ENCODE data around the gene HRAS.
"Not testable (repeated sequence)": the region's sequence is repeated elsewhere in the genome, so short reads cannot be mapped to it uniquely, and the experiment has no call there.

HRAS gene

DNA sequence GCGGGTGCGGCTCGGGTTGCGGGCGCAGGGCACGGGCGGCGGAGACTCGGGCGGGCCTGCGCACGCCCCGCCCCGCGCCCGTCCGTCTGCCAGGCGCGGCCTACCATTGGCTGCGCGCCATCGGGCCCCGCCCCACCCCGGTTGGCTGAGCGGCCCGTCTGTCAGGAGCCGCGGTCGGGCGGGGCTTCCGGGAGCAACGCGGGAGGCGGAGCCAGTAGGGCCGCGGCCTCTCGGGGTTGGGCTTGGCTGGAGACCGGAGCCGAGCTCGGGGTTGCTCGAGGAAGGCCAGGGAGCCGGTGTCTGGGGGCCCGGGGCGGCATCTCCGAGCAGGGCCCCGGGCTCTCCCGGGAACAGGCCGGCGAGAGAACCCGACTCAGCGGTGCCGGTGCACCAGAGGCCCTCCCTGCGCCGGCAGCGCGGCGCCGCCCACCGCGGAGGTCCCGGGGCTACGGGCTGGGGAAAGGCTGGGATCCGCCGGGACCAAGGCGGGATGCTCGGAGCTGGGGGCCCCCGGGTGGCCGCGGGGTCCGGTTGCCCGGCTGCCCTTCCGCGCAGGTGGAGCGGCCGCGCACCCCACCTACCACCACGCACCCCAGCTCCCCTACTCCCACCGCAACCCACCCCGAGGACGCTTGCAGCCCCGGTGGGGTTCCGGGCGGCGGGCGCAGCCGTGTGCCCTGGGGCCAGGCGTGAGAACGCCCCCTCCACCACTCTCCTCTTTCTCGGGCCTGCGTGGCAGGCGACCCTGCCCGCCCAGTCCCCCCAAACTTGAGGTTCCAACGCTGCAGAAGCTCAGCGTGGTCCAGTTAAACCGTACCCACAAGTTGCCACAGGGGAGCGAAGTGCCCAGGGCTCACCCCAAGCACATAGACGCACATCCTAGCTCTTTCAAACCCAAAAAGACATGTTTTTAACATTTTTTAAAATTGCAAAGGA, at the start of gene HRAS:
TSS of gene HRAS (minus strand) at position 58 of the 936 bp plus-strand sequence.
- DNase-seq, result peak; percentile 94 to 97

DNA sequence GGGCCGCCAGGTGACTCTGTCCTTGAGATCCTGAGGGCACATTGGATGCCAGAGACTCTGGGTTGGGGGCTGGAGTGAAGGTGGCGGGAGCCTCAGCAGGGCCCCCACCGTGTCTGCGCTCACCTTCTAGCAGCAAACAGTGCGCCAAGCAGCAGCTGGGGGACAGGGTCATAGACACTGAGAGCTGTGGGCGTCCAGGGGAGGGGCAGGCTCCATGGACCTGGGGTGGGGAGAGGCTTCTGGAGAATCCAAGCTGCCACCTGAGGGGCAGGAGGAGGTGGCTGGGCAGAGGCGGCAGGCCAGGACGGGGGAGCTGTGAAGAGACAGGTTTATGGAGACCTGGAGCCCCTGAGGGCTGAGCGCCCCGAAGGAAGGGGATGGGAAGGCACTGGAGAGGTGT, 48.9 kb upstream of the HRAS start:
- DNase-seq, result no peak

DNA sequence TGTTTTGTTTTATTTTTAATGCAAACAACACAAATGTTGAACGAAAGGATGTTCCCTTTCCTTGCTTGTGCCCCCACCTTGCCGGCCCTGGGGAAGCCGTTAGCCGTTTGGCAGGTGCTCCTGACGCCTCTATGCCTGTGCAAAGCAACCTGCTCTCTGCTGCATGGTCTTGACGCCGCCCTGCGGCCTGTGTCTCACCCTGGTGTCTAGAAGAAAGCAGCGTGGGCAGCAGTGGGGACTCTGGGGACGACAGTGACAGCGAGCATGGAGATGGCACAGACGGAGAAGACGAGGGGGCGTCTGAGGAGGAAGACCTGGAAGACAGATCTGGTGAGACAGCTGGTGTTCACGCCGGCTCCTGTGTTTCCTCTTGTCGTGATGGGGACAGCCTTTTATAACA, 46.4 kb upstream of the HRAS start:
- no peak for DNase-seq

DNA sequence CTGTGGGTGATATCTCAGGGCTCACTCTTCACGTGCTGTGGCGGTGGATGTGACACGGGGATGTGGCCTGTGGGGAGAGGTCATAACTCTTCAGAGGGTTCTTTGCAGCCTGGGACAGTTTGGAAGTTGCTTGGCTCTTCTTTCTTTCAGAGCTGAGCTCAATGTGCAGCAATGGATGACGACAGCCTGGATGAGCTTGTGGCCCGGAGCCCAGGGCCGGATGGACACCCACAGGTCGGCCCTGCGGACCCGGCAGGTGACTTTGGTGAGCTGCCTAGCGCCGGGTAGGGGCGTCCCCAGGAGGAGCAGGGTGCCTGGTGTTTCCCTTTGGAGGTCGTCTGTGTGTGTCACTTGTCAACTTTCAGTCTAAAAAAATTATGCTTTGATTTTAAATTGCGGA, 46.0 kb upstream of the HRAS start:
- DNase-seq, result no peak

DNA sequence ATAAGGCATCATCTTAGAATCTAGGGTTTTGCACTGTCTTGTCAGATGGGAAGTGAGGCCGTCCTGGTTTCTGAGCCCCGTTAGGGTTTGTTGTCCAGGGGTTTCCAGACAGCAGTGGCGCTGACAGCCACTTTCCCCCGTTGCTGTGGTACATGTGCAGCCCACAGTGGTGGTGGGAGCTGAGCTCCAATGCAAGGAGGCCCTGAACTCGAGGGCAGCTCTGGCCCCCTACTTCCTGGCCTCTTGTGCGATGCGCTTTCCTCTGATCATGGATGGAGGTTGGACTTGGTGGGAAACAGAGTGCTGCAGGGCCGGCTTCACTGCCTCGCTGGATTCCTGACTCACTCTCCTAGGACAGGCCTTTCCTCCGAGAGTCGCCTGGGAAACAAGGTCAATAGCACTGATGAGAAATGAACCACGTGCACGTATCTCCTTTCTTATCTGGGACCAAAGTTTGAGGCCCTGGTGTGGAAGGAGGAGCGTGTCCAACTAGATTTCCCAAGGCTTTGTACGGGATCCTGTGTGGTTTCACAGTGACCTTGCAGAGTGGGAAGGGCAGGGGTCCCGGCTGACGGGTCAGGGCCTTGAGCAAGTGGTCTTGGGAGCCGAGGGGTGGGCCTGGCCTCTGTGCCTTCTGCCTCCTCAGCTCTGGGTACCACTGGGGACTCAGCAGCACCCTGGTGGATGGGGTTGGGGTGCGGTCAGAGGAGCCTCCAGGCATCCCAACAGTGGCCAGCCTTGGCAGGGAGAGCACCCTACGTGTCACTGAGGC, 44.6 kb upstream of the HRAS start:
- no peak for DNase-seq

DNA sequence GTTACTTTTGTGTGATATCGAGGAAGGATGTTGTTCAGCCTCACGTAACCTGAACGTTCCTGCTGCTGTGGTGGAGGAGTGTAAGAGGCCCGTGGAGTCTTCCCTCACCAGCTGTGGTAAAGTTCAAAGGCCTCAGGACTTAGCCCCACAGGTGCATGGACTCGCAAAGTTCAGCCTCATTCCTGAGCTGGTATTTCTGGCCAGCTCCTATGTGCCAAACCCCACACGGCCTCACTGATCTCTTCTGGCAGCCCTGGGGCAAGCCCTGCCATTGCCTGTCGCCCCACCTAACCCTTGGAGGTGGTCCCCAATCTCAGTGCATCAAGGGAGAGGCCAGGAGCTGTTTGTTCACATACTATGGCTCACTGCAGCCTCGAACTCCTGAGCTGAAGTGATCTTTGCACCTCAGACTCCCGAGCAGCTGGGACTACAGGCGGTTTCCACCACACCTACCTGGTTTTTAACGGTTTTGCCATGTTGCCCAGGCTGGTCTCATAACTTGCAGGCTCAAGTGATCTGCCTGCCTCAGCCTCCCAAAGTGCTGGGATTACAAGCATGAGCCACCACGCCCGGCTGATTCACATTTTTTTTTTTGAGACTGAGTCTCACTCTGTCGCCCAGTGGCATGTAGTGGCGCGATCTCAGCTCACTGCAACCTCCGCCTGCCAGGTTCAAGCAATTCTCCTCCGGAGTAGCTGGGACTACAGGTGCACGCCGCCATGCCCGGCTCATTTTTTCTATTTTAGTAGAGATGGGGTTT, 43.1 kb upstream of the HRAS start:
- no peak for DNase-seq

DNA sequence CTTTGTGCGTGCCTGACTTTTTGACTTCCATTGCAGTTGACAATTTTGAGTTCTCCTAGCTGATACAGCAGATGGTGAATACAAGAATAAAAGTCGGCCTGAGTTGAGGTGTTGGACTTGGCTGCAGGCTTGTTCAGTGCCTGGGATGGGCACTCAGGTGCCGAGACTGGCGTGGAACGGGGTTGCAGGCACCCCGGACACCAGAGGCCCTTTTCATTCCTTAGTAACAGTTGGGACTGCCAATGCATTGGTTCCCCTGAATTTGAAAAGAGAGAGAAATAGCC, 42.2 kb upstream of the HRAS start:
- no peak for DNase-seq

DNA sequence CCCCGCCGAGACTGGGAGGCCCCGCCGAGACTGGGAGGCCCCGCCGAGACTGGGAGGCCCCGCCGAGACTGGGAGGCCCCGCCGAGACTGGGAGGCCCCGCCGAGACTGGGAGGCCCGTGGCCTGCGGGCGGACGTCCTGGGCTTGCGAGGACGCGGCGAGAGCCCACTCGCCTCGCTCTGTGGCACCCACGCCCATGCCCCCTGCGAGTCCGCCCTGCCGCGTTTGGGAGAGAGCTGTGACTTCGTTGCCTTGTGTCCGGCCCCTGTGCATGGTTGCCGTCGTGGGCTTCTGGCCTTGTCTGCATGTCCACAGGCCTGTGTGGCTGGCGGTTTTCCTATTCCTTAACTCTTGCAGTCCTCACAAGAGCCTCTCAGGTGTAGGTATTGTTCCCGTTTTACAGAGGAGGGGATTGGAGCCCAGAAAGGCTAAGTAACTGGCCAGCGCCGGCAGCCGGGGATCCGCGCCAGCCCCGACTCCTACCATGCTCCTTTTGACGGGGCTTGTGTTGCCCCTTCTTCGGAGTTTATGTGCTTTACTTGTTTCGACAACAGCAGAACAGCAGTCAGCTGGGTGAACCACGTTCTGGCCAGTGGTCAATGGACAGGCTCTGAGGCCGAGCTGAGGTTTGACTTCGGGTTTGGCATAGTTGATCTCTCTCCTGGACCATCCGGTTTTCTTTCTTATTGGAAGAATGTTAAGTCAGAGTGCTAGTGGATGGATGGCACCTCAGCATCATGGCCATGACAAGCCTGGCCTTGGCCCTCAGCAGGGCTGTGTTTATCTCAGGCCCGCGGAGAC, 41.6 kb upstream of the HRAS start:
- DNase-seq, result no peak

DNA sequence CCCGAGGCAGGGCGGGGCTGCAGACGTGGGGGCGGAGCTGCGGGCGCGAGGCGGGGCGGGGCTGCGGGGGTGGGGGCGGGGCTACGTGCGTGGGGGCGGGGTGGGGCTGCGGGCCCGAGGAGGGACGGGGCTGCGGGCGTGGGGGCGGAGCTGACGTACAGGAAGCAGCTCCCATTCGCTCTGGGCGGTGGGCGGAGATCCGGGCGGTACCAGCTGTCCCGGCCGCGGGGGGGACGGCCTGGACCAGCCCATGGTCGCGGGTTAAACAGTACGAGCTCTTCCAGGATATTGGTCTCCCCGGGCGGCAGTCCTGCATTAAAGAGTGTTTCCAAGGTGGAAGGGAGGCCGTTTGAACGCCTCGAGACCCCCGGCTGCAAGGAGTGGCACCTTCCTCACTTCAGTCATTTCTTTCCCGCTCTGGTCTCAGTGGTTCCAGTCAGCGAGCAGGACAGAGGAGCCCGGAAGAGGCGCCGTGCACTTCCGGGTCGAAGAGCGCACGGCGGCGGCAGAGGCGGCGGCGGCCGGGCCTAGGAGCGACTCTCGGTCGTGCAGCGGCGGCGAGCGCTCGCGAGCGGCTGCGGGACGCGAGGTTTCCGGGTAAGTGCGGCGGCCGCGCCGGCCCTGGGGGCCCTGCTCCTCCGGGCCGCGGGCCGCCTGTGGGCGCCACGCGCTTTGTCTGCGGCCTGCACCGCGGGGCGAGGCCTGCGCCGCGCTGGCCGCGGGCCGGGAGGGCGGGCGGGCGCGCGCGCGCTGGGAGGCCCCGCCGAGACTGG, 40.8 kb upstream of the HRAS start, which contains the start of gene PHRF1:
TSS of gene PHRF1 (plus strand) at position 475 of the 773 bp plus-strand sequence. CDS start 5,043 bp downstream, outside the sequence.
- peak; percentile 94 to 96 for DNase-seq

DNA sequence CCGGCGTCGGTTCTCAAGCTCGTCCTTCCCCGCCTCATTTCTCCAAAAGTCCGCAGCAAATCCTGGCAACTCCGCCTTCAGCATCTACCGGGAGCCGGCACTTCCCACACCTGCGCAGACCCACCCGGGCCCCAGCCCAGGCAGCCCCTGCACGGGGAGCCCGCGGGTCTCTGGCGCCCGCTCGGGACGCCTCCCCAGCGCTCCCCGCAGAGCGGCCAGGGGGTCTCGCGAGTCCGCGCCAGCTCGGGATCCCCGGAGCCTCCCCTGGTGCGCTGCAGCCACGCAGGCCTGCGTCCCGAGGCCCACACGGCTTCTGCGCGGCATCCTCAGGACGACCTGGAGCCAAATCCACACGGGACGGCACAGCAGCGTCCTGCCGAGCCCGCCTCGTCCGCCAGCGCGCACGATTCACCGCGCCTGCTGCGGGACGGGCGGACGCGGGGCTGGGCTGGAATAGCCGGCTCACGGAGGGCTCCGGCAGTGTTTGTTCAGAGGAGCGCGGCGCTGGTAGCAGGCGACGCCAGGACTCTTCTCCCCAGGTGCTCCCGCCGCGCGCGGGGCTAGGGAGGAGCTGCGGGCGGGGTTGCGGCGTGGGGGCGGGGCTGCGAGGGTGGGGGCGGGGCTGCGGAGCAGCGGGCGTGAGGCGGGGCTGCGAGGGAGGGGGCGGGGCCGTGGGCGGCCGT, 40.1 kb upstream of the HRAS start:
- no peak for DNase-seq

DNA sequence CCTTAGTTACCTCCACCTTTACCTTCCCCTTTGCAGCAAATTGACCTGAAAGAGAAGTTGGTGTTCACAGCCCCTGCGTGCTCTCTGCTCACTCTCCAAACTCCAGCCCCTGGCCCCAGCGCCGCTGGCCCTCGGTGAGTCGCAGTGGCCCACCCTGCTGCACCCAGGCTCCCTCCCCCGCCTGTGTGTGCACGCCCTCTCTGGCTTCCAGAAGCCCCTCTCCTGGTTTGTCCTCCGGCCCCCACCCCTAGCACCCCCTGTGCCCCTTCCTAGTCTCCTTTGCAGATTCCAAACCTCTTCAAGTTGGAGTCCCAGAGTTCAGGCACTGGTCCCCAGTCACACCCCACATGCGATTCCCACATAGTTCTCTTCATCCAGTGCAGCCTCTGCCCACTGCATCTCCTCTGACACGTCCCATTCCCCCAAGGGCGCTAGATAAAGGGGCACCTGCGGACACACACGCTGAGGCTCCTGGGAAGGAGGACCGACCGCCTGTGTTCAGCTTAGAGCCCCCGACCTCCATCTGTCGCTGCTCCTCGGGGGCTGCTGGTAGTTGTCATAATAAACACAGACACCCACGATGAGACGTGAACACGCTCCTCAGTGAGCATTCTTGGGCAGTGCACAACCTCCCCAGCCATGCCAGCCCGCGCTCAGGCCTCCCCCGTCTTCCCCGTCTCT, 39.4 kb upstream of the HRAS start:
- DNase-seq, result no peak

DNA sequence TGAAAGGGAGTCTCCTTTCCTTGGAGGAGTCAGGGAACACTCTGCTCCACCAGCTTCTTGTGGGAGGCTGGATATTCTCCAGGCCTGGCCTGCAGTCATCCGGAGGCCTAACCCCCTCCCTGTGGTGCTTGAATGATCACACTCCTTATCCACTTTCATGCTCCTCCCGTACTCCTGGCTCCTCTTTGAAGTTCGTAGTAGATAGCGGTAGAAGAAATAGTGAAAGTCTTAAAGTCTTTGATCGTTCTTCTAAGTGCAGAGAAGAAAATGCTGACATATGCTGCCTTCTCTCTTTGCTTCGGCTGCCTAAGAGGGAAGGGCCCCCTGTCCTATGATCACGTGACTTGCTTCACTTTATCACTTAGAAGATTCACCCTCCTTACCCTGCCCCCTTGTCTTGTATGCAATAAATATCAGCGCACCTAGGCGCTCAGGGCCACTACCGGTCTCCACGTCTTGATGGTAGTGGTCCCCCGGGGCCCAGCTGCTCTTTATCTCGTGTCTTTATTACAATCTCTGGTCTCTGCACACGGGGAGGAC, 38.7 kb upstream of the HRAS start:
- DNase-seq, result not testable (repeated sequence)

DNA sequence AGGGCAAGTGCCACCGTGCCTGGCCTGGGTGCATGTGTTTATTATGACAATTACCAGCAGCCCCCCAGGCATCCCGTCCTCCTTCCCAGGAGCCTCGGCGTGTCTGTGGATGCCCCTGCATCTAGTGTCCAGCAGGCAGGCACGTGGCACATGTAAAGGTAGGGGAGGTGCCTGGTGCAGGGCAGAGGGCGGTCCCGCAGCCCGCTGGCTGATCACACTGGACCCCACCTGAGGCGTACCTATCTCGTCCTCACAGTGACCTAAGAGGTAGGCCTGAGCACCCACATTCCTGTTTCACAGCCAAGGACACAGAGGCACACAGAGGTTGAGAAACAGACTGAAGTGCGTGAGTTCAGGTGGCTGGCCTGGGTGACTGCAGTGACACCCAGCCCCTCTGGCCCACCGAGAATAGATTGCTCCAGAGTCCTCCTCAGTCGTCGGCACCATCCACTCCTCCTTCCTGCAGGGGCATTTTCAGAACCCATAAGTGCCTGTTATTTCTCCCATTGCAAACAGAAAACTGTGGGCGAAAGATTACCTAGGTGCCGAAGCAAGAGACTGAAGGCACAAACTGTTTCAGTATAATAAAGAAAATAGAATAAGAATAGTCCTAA, 37.9 kb upstream of the HRAS start:
- DNase-seq, result no peak

DNA sequence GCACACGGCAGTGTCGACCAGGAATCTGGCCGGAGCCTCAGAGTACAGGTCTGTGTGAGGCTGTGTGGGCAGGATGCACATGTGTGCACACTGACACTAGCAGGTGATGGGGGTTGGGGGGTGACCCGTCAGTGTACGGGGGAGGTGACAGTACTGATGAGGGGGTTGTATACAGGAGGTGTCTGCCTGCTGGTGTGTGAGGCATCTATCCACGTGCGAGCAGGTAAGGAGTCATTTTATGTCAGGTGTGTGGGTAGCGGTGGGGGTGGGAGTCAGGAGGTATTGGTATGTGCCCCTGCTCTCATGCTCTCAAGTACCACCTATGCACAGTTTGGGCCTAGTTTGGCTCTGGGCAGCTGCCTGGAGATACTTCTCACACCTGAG, 36.4 kb upstream of the HRAS start:
- DNase-seq, result no peak

DNA sequence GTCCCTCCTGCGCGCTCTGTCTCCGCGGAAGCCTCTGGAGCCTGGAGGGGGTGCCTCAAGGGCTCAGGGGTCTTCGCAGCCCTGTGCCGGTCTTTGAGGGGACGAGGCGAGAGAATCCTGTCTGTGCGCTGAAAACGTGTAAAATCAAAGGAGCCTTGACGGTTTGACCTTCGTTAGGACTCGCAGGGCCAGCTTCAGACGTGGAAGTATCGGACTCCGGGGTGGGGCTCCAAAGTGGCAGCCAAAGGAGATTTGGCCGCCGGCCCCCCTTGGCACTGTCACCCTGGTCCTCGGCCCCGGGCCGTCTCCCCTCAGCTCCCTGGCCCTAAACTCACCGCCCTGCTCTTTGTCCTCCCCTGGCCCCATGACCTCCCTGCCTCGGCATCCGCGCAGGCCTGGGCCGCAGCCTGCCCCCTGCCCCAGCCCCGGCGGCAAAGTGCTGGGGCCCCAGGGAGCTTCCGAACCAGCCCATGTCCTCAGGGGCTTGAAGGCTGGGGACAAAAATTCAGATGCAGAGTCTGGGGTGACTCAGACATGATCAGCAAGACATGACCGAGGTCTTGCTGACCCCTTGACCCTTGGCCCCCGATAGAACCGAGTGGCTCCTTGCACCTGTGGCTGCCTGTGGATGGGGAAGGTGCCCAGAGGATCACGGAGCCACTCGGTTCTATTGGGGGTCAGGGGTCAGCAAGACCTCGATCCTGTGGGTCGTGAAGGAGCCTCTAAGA, 33.9 kb upstream of the HRAS start:
- no peak for DNase-seq

DNA sequence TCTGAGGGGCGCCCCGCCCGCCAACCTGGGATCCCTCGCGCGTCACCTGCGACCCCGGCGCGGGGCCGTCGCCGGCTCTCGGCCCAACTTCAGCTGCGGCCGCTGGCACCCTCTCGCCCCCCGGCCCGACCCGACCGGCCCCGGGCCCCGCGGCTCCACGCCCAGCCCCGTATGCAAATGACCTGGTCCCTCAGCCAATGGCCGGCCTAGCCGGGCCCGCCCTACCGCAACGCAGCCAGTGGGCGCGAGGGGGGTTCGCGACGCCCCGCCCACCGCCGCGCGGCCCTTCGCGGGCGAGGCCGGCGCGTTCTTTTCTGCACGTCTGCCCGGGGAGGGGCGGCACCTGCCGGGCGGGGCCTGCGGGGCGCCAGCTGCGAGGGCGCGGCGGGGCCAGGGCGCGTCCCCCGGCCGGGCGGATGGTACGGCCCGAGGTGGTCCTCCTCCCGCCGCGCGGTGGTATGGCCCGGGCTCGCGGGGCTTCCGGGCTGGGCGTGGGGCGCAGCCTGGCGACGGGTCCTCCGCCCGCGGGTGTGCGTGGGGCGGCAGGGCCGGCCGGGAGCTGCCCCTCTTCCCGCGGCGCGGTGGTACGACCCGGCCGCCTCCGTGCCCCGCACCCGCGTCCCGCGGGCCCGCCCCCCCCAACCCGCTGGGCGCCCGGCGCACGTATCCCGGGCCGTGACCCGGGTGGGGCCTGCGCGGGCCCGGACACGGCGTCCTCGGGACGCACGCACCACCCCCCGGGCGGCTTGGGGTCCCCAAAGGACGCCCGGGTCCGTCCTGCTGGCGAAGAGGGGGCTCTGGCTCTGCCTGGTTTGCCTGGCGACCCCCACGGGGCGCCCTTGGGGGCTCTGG, 33.2 kb upstream of the HRAS start:
- DNase-seq, result peak; percentile 94 to 97

DNA sequence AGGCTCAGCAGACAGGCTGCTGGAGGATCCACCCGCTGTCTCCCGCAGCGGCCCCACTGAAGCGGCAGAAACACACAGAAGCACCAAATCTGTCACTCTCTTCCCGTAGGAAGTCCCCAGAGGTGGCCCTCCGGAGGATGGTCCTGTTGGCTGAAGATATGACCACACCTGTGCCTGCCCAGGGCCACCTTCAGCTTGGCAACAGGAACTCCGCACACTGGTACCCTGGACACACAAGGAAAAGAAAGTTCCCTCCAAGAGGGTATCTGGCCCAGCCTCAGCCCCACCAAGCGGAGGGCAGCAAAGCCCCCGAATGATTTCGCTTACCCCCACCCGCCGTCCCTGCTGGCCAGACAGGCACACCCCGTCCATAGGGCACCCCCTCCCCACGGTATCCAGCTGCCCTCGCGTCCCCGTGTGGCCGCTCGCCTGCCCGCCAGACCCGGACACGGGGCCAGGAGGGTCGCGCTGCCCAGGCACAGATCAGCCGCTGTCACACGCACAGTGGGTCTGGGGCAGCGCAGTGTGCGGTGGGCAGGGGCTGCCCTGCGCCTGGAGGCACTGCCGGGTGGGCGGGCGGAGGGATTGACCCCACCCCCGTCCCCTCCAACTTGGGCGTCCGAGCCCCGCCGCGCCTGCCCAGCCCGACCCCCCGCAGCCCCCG, 32.4 kb upstream of the HRAS start:
- DNase-seq, result no peak

Data from activated T-cell treated with anti-CD3 and anti-CD28 coated beads, Interleukin-2, amount 50 U/mL, for 48 hours (primary cell).